Measurements from ENCODE around the gene POLR2F.
"Not testable (repeated sequence)": the region's sequence is repeated elsewhere in the genome, so short reads cannot be mapped to it uniquely, and the experiment has no call there.

The POLR2F gene

DNA sequence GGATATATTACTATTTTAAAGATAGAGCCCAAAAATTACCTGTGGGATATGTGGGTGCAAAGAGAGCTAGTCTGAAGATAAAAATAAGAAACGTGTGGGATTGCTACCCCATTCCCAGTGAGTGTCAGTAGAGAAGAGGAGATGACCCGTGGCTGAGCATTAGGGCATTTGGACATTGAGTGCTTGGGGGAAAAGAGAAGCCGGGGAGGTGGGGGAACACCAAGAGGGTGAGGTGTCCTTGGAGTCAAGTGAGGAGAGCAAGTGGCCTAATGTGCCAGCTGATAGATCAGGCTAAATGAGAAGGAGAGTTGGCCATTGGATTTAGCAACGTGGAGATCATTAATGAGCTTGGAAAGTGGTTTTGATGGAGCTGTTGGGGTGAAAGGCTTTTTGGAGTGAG lies 1.2 kb downstream of the POLR2F start:
- DNase-seq (ENCODE audit: low spot score) = no peak

DNA sequence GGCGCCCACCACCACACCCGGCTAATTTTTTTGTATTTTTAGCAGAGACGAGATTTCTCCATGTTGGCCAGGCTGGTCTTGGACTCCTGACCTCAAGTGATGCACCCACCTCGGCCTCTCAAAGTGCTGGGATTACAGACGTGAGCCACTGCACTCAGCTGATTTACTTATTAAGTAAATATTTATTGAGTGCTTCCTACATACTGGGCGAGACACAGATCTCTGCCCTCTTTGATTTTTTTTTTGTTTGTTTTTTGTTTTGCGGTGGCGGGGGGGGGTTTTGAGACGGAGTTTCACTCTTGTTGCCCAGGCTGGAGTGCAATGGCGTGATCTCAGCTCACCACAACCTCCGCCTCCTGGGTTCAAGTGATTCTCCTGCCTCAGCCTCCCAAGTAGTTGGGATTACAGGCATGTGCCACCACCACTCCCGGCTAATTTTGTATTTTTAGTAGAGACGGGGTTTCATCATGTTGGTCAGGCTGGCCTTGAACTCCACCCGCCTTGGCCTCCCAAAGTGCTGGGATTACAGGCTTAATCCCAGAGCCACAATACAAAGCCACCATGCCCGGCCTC lies 2.4 kb downstream of the POLR2F start:
- DNase-seq (ENCODE audit: low spot score) = not testable (repeated sequence)

- DNase-seq (ENCODE audit: low spot score) = no peak
These were observed 3.7 kb downstream of the POLR2F start for GRCh38 chr22:37957232-37957631.

- DNase-seq (ENCODE audit: low spot score) = no peak
These were observed 5.8 kb downstream of the POLR2F start for GRCh38 chr22:37959231-37959825.

- DNase-seq (ENCODE audit: low spot score) = no peak
These were observed 7.6 kb downstream of the POLR2F start for GRCh38 chr22:37961062-37961461.

DNA sequence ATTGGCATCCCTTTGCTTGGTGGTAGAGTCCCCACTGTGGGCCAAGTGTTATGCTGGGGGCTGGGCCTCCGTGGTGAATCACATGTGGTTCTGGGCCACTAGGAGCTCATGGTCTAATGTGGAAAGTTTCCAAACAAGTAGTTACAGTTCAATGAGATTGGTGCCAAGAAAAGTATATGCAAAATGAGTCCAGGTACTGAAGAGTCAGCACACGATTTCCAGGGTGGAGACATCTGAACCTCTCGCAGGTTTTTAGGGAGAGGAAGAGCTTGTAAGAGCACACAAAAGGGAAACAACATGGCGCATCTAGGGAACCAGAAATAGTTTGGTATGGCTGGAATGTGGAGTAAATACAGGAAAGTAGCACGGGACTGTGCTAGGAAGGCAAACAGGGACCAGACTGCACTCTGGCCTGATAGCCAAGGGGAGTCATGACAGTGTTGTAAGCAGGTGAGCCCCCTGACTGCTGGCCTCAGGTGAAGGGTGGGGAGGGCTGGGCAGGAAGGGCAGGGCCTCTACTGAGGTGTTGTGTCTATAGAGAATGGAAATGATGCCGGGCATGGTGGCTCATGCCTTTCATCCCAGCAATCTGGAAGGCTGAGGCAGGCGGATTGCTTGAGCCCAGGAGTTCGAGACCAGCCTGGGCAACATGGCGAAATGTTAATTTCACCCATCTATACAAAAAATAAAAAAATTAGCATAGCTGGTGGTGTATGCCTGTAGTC lies 12.6 kb downstream of the POLR2F start:
- peak; percentile 74 for DNase-seq (ENCODE audit: low spot score)

GRCh38 chr22:37967147-37967546 lies 13.6 kb downstream of the POLR2F start:
- DNase-seq (ENCODE audit: low spot score) = peak; percentile 68

- no peak for DNase-seq (ENCODE audit: low spot score)
These were observed 14.3 kb downstream of the POLR2F start for GRCh38 chr22:37967637-37968451.

DNA sequence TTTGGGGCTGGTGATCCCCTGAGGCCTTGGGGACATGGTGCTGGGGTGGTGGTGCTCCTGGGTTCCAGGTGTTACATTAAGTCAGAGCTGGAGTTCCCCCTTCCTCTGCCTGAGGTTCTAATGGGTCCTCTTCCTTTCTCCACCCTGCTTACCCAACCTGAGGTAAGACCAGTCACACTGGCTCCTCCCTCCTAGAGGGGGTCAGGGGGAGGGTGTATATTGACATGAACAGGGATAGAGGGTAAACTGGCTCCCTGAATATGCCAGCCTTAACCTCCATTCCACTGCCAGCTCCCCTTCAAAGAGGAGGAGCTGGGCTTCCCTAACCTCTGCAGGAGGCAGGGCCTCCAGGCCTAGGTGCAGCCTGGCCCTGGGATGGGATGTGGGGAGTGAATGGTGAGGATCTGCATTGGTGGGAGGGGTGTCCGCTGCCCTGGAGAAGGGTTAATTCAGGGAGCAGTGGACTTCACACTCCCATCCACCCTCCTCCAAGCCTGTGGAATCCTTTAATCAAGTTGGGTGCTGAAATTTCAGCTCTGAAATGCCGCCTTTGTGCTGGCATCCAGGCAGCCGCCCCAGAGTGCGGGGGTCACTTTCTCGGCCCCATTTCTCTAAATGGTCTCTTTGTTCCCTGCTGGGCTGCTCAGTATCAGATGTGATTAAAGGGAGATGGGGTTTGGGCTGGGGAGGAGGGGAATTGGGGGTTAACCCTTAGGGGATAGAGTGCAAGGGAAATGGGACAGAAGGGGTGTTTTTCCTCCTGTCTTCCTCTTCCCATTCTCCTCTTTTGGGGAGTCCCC lies 15.2 kb downstream of the POLR2F start:
- DNase-seq (ENCODE audit: low spot score) = no peak

DNA sequence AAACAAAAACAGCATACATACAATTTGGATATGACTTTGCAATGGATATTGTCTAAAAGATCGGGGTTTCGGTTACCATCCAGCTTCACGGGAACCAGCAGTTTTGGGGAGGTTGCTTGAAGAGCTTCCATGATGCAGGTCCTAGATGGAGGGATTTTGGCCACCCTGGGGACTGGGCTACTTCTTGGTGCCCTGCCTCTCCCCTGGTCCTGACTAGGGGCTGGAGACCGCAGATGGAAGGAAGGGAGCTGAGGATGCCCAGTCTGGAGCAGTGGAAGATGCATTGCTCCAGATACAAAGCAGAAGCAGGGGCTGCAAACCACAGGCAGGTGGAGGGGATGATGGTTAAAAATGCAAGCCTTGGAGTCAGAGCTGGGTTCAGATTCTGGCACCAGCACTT lies 17.4 kb downstream of the POLR2F start:
- no peak for DNase-seq (ENCODE audit: low spot score)

GRCh38 chr22:37971475-37972434 lies 18.3 kb downstream of the POLR2F start:
- DNase-seq (ENCODE audit: low spot score) = no peak

GRCh38 chr22:37972527-37972926 lies 19.0 kb downstream of the POLR2F start:
- no peak for DNase-seq (ENCODE audit: low spot score)

GRCh38 chr22:37973271-37974170 lies 20.0 kb downstream of the POLR2F start:
- no peak for DNase-seq (ENCODE audit: low spot score)

DNA sequence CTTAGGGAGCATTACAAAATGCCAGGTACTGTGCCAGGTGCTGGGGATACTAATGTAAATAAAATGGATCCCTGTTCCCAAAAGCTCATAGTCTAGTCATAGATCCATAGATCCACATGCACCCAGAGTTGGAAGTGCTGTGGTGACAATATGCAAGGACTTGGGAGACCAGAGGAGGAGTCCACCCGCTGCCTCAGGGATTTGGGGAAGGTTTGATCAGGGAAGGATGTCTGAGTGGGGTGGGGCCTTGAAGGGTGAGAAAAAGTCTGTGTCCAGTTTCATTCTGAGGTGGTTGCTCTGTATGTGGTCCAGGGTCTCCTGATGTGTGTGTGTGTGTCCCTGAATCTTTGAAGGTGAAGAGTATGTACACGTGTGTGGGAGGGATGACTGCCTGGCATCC lies 21.7 kb downstream of the POLR2F start:
- DNase-seq (ENCODE audit: low spot score) = no peak

GRCh38 chr22:37976022-37976421 lies 22.5 kb downstream of the POLR2F start:
- not testable (repeated sequence) for DNase-seq (ENCODE audit: low spot score)

GRCh38 chr22:37976547-37976946 lies 23.0 kb downstream of the POLR2F start:
- no peak for DNase-seq (ENCODE audit: low spot score)

DNA sequence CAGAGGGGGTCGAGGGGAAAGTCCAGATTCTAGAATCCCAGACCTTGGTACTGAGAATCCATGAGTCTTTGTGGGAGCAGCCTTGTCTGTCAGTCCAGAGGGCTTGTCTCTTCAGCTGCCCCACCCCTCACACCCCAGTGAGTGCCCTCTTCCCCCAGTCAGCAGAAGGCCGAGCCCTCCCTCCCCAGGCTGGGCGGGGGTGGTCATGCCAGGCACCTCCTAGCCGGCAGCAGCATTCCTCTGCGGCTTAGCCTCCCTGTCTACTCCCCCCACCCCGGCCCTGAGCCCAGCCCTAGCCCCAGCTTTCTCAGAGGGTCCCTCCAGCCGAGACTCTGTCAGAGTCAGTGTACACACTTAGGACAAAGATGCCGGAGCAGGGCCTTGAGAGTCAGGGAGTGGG lies 26.3 kb downstream of the POLR2F start:
- DNase-seq (ENCODE audit: low spot score) = no peak

GRCh38 chr22:37981282-37982011 lies 27.9 kb downstream of the POLR2F start:
- no peak for DNase-seq (ENCODE audit: low spot score)
